GM10248 (cell line): ENCODE data around the gene FBXO31.
"Not testable (repeated sequence)": the region's sequence is repeated elsewhere in the genome, so short reads cannot be mapped to it uniquely, and the experiment has no call there.

ENCODE experiments used
- CTCF ChIA-PET: fragments of 300-600 bp; sonication (Branson Sonifier 250); formaldehyde crosslinking; extraction: SDS; loops from one replicate; lab custom pipeline; 2021; ENCODE audit warnings: antibody characterized with exemption; lab: Yijun Ruan, JAX
- POLR2A ChIA-PET: fragments of 350-650 bp; sonication (Branson Sonifier 250); formaldehyde crosslinking; extraction: SDS; loops from one replicate; lab custom pipeline; 2020; ENCODE audit warnings: antibody characterized with exemption; lab: Yijun Ruan, JAX
- DNase-seq: peaks from one replicate; pipeline ENCODE4 v3.0.0; 2012; ENCODE audit errors: extremely low spot score
- TF ChIP-seq, protein P1 (sequence below): IDR thresholded peaks from 2 replicates; pipeline ENCODE4 v1.5.1; 2012; ENCODE audit warnings: mild to moderate bottlenecking, low read depth; ENCODE audit errors: extremely low read depth, missing control alignments, control extremely low read depth

The FBXO31 gene

DNA sequence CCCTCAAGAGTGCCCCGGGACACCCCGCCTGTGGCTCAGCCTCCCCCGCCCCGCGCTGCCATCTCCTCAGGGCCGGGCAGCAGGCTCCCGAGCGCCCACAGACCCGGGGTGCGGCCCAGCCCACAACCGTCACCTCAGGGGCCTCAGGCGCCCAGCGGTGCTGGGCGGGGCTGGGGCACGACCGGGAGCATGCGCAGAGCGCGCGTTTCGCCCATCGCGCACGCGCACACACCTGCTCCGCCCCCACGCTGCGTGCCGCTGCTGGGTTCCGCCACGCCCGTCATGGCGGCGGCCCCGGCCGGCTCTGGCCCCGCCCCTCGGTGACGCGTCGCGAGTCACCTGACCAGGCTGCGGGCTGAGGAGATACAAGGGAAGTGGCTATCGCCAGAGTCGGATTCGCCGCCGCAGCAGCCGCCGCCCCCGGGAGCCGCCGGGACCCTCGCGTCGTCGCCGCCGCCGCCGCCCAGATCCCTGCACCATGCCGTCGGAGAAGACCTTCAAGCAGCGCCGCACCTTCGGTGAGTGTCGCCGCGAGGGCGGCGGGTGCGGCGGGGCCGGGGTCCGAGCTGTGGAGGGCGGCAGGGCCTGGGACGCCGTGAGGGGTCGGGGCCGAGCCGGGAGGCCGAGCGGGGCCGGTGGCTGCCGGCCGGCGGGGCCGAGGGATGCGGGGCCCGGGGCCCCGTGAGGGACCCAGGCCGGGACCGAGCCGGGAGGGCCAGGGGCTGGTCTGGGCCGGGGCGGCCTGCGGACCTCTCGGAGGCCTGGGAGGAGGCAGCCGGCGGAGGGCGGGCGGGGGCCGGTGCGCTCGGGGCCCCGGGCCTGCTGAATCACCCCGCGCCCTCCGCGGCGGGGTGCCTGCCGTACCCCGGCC is 8.6 kb upstream of the FBXO31 start, which contains the start of gene MAP1LC3B:
TSS of gene MAP1LC3B (plus strand) at position 387 of the 871 bp plus-strand sequence. CDS start at position 479, 92 bp downstream.
- TF ChIP-seq, protein P1, sequence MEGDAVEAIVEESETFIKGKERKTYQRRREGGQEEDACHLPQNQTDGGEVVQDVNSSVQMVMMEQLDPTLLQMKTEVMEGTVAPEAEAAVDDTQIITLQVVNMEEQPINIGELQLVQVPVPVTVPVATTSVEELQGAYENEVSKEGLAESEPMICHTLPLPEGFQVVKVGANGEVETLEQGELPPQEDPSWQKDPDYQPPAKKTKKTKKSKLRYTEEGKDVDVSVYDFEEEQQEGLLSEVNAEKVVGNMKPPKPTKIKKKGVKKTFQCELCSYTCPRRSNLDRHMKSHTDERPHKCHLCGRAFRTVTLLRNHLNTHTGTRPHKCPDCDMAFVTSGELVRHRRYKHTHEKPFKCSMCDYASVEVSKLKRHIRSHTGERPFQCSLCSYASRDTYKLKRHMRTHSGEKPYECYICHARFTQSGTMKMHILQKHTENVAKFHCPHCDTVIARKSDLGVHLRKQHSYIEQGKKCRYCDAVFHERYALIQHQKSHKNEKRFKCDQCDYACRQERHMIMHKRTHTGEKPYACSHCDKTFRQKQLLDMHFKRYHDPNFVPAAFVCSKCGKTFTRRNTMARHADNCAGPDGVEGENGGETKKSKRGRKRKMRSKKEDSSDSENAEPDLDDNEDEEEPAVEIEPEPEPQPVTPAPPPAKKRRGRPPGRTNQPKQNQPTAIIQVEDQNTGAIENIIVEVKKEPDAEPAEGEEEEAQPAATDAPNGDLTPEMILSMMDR = no peak
- DNase-seq = peak; percentile 98
- ChIA-PET CTCF (interaction anchor here (1.1 kb wide), 1 partner anchor 10 kb away, joined by 3 read pairs; no protein-coding TSS in a partner anchor), POLR2A (interaction anchor here (1.7 kb wide), 1 partner anchor 8 kb away, joined by 11 read pairs; the partner anchor contains the start of gene FBXO31)

DNA sequence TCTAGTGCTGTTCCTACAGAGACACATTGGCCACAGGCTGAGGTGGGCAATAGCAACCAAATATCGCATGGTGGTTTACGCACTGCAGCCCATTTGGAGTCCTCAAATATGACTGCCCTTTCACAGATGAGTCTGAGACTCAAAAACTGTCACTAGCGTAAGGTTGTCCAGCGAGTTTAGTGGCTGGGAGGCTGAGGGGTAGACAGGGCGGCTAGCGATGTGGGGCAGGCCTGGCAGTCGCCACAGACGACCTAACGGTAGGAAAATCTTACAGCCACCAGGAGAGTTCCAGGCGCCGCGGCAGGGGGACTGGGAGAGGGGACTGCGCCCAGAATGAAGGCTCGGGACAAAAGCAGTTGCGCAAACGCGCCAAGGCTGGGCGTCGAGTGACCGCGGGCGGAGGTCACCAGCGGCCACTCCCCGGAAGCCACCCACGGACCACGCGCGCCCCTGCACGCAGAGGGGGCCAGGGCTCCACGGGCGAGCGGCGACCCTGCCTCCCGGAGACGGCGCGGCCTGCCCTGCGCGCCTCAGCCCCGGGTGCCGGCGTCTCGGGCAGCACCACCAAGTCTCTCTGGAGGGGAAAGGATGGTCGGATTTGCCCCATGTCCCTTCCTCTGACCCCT is 7.9 kb upstream of the FBXO31 start:
- DNase-seq = no peak
- TF ChIP-seq, protein P1 = no peak
- ChIA-PET POLR2A (no interaction called here), CTCF (no interaction called here)

DNA sequence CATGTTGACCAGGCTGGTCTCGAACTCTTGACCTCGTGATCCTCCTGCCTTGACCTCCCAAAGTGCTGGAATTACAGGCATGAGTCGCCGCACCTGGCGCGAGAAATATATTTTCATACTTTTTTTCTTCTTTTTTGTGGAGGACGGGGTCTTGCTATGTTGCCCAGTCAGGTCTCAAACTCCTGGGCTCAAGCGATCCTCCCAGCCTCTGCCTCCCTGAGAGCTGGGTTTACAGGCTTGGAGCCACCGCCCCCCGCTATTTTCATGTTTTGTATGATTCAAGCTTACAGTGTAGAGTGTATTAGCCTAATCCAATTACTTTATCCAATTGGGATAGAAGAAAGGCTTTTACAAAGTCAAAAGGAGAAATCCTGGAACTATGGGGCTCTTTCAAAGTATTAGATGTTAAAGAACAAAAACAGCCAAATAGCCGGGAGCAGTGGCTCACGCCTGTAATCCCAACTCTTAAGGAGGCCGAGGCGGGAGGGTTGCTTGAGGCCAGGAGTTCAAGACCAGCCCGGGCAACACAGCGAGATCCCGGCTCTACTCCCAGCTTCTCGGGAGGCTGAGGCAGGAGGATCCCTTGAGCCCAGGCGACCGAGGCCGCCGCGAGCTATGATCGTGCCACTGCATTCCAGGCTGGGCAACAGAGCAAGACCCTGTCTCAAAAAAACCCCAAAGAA is 7.2 kb upstream of the FBXO31 start:
- no peak for DNase-seq
- TF ChIP-seq, protein P1 = no peak
- ChIA-PET POLR2A (no interaction called here), CTCF (no interaction called here)

DNA sequence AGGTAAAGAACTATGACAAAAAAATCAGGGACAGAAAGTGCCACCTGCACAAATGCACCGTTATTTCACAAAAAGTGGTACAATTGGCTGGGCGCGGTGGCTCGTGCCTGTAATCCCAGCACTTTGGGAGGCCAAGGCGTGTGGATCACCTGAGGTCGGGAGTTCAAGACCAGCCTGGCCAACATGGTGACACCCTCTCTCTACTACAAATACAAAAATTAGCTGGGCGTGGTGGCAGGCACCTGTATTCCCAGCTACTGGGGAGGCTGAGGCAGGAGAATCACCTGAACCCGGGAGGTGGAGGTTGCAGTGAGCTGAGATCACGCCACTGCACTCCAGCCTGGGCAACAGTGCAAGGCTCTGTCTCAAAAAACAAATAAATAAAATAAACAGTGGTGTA is 6.3 kb upstream of the FBXO31 start:
- CTCF ChIA-PET, DNase-seq, POLR2A ChIA-PET: not testable (repeated sequence)

DNA sequence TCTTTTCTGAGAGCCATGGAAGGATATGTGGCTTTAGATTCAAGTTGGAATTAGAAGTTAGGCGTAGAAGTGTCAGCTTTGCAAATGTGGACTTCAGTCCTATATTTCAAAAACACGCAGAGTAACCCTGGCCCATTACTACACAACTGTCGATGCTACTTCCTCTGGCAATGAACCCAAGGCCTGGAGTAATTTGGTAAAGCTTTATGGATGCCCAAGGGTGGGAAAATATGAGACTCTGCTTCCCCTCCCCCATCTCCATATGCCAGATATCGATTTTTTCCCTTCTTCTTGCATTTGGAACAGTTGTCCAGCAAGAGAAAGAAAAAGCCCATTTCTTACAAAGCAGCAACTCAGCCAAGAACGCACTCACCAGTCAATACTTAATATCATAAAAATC is 5.7 kb upstream of the FBXO31 start:
- DNase-seq = no peak
- ChIA-PET POLR2A (no interaction called here), CTCF (no interaction called here)
- TF ChIP-seq, protein P1 = no peak

DNA sequence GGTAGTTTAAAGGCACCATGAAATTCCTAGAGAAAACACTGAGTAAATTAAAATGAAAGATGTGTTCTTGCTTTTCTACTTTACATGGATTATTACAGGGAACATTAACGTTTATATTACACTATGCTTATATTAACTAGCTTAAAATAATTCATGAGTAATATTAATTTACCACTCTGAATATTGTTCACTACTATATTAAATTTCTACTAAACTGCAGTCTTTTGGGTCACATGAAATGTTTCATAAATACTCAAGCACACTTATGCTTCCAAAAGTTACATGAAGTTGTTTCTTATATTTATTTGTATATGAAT is 5.2 kb upstream of the FBXO31 start:
- ChIA-PET CTCF (no interaction called here), POLR2A (interaction anchor here (1.4 to 1.5 kb wide), 2 partner anchors 11 to 13 kb away, joined by 6 read pairs; no protein-coding TSS in a partner anchor)
- TF ChIP-seq, protein P1 = no peak
- no peak for DNase-seq
